Measurements from ENCODE around the gene XRCC4. TPM values are rescaled to one million over a fixed set of nuclear protein-coding genes. Genes with fewer than 3 reads are reported as not detected.

The XRCC4 gene
- total RNA-seq, 1 experiment from 2014 or later, result 10.8 TPM

- Histone ChIP-seq H4K91ac (ENCODE audit: insufficient read length, low read depth, low read length) (no peak overlapping the region), H2BK15ac (ENCODE audit: low read depth, low read length) (no peak overlapping the region), H3K9me3 (ENCODE audit: control insufficient read depth, low read depth, low read length) (no peaks in the 10 kb centered on the region), H3K56ac (ENCODE audit: insufficient read length, low read depth, low read length) (no peak overlapping the region), H3K14ac (ENCODE audit: insufficient read depth, low read length) (no peak overlapping the region), H3K4ac (ENCODE audit: low read depth, low read length) (no peak overlapping the region), H3K4me1 (ENCODE audit: insufficient read depth, low read length) (no peaks in the 10 kb centered on the region), H2BK120ac (ENCODE audit: low read depth, low read length, poor library complexity, severe bottlenecking) (no peak overlapping the region), H2BK20ac (ENCODE audit: low read depth, low read length, poor library complexity, severe bottlenecking) (no peak overlapping the region), H2AFZ (ENCODE audit: low read length) (no peak overlapping the region), H2AK5ac (ENCODE audit: insufficient read length, low read length) (no peak overlapping the region), H3K23me2 (ENCODE audit: insufficient read length, low read depth, low read length, poor library complexity, severe bottlenecking) (no peaks in the 10 kb centered on the region), H2BK5ac (ENCODE audit: insufficient read length, low read length) (no peak overlapping the region), H2BK12ac (ENCODE audit: insufficient read length, low read depth, low read length) (no peak overlapping the region), H4K8ac (replicated peaks; ENCODE audit: insufficient read length, low read depth, low read length) (no peak overlapping the region), H3K27ac (ENCODE audit: insufficient read length, low read depth, low read length) (no peak overlapping the region), H4K20me1 (ENCODE audit: control insufficient read depth, insufficient read depth, insufficient read length) (no peaks in the 10 kb centered on the region), H4K5ac (ENCODE audit: insufficient read length, low read depth, low read length) (no peak overlapping the region), H3K4me2 (ENCODE audit: insufficient read depth, insufficient read length, low read length) (no peak overlapping the region), H3K18ac (ENCODE audit: insufficient read length, low read depth, low read length) (no peak overlapping the region), H3K79me1 (ENCODE audit: insufficient read depth, low read depth, low read length, poor library complexity, severe bottlenecking) (no peaks in the 10 kb centered on the region), H3K79me2 (ENCODE audit: insufficient read depth, low read length) (no peaks in the 10 kb centered on the region), H3K9ac (ENCODE audit: extremely low read depth, insufficient read length, low read length) (no peak overlapping the region), H3K27me3 (ENCODE audit: insufficient read depth, low read length) (no peaks in the 10 kb centered on the region), H3K23ac (ENCODE audit: insufficient read length, low read depth, low read length) (no peak overlapping the region), H3T11ph (ENCODE audit: low read length) (no peak overlapping the region)
- H3K4me1 Mint-ChIP-seq, result no peaks in the 10 kb centered on the region
- no peak overlapping the region; a peak in 1 of 7 replicates for H3K27ac Mint-ChIP-seq
- no peak for TF ChIP-seq CTCF (conservative IDR thresholded peaks at IDR 0.05)
- whole genome bisulfite sequencing (ENCODE audit: extremely low coverage, insufficient read length, low lambda C conversion rate), result no CpG with 5 or more reads among the region's 2 CpGs
- H3K36me3 Mint-ChIP-seq (ENCODE audit: insufficient read depth in 1 of 3, low read depth in 3 of 3), result peaks cover 4 to 7% (median 6%) of the 10 kb centered on the region in 3 experiments
- no peaks in the 10 kb centered on the region for H3K27me3 Mint-ChIP-seq (ENCODE audit: low read depth)
- no peak overlapping the region for H3K4me3 Mint-ChIP-seq
- H3K9me3 Mint-ChIP-seq, result peaks cover 6% of the 10 kb centered on the region in 2 experiments; a peak in 3 of 5 replicates
- no peak for DNase-seq
These were observed 236.1 kb downstream of the XRCC4 start for GRCh38 chr5:83313436-83313835.
